Measurements from ENCODE around the gene TUBGCP2.

DNA sequence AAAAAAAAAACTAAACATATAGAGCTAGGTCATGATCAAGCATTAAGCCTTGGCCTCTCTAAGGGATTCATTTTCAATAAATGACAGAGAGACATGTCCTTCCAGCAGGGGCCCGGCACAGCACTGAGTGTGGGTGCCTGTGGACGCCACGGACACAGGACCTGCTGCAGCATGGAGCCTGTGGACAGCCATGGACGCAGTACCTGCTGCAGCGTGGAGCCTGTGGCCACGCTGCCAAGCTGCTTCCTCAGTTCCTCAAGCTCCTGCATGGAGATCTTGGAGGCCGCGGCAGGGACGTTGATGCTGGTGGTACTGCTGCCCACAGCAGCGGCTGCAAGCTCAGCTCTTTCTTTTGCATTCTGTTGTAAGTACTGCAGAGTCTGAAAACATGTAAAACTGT is 9.4 kb downstream of the TUBGCP2 start:
- TF ChIP-seq, protein P1, sequence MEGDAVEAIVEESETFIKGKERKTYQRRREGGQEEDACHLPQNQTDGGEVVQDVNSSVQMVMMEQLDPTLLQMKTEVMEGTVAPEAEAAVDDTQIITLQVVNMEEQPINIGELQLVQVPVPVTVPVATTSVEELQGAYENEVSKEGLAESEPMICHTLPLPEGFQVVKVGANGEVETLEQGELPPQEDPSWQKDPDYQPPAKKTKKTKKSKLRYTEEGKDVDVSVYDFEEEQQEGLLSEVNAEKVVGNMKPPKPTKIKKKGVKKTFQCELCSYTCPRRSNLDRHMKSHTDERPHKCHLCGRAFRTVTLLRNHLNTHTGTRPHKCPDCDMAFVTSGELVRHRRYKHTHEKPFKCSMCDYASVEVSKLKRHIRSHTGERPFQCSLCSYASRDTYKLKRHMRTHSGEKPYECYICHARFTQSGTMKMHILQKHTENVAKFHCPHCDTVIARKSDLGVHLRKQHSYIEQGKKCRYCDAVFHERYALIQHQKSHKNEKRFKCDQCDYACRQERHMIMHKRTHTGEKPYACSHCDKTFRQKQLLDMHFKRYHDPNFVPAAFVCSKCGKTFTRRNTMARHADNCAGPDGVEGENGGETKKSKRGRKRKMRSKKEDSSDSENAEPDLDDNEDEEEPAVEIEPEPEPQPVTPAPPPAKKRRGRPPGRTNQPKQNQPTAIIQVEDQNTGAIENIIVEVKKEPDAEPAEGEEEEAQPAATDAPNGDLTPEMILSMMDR (IDR thresholded peaks at IDR 0.05): no peak
- no peak for TF ChIP-seq POLR2A (IDR thresholded peaks at IDR 0.05)

Measured in ovary (tissue), 3 donors.